H9 (cell line): ENCODE data around the gene MRPL43. TPM values are rescaled to one million over a fixed set of nuclear protein-coding genes. Genes with fewer than 3 reads are reported as not detected.

ENCODE experiments used
- DNase-seq: peaks from one replicate; pipeline ENCODE4 v3.0.0-alpha.2; 2017
- H2AFZ ChIP-seq: one replicate; pipeline ENCODE4 v1.6.1; 2013; ENCODE audit warnings: mild to moderate bottlenecking, low read length, control low read depth, moderate library complexity
- H2AK5ac ChIP-seq: 2 replicates; pipeline ENCODE4 v1.6.1; 2013; ENCODE audit warnings: low read length, control low read depth, mixed read lengths; ENCODE audit not compliant: insufficient read length
- H2BK120ac ChIP-seq: one replicate; pipeline ENCODE4 v1.6.1; 2013; ENCODE audit warnings: low read depth, mild to moderate bottlenecking, low read length, control low read depth, inconsistent platforms; ENCODE audit not compliant: poor library complexity, severe bottlenecking
- H2BK12ac ChIP-seq: 2 replicates; pipeline ENCODE4 v1.6.1; 2013; ENCODE audit warnings: low read length, control low read depth, mixed read lengths, low read depth; ENCODE audit not compliant: insufficient read length
- H2BK15ac ChIP-seq: 2 replicates; pipeline ENCODE4 v1.6.1; 2013; ENCODE audit warnings: low read depth, low read length, control low read depth
- H2BK20ac ChIP-seq: one replicate; pipeline ENCODE4 v1.6.1; 2013; ENCODE audit warnings: low read depth, mild to moderate bottlenecking, low read length, control low read depth, inconsistent platforms; ENCODE audit not compliant: poor library complexity, severe bottlenecking
- H2BK5ac ChIP-seq: 2 replicates; pipeline ENCODE4 v1.6.1; 2013; ENCODE audit warnings: low read length, control low read depth, mixed read lengths; ENCODE audit not compliant: insufficient read length
- H3K14ac ChIP-seq: 2 replicates; pipeline ENCODE4 v1.6.1; 2013; ENCODE audit warnings: low read length, control low read depth; ENCODE audit not compliant: insufficient read depth
- H3K18ac ChIP-seq: 2 replicates; pipeline ENCODE4 v1.6.1; 2013; ENCODE audit warnings: low read depth, mild to moderate bottlenecking, mixed read lengths, low read length, control low read depth; ENCODE audit not compliant: insufficient read length
- H3K23ac ChIP-seq: 2 replicates; pipeline ENCODE4 v1.6.1; 2013; ENCODE audit warnings: low read length, control low read depth, mixed read lengths, low read depth; ENCODE audit not compliant: insufficient read length
- H3K23me2 ChIP-seq: 2 replicates; pipeline ENCODE4 v1.6.1; 2013; ENCODE audit warnings: low read depth, mild to moderate bottlenecking, mixed read lengths, low read length, control low read depth; ENCODE audit not compliant: insufficient read length, poor library complexity, severe bottlenecking
- H3K27ac ChIP-seq: 2 replicates; pipeline ENCODE4 v1.5.1; 2013; ENCODE audit warnings: low read length, control low read depth, mixed read lengths, low read depth; ENCODE audit not compliant: insufficient read length
- H3K27me3 ChIP-seq: 2 replicates; pipeline ENCODE4 v1.6.1; 2013; ENCODE audit warnings: low read length, control low read depth, inconsistent platforms; ENCODE audit not compliant: insufficient read depth
- H3K4ac ChIP-seq: 2 replicates; pipeline ENCODE4 v1.6.1; 2013; ENCODE audit warnings: low read depth, mild to moderate bottlenecking, control low read depth, inconsistent platforms, low read length, moderate library complexity
- H3K4me1 ChIP-seq: 2 replicates; pipeline ENCODE4 v1.6.1; 2013; ENCODE audit warnings: low read length, control low read depth, inconsistent platforms; ENCODE audit not compliant: insufficient read depth
- H3K4me2 ChIP-seq: 2 replicates; pipeline ENCODE4 v1.6.1; 2013; ENCODE audit warnings: low read length, control low read depth, mixed read lengths; ENCODE audit not compliant: insufficient read length, insufficient read depth
- H3K56ac ChIP-seq: 2 replicates; pipeline ENCODE4 v1.6.1; 2013; ENCODE audit warnings: low read depth, mild to moderate bottlenecking, mixed read lengths, low read length, control low read depth; ENCODE audit not compliant: insufficient read length
- H3K79me1 ChIP-seq: 2 replicates; pipeline ENCODE4 v1.6.1; 2013; ENCODE audit warnings: low read depth, mild to moderate bottlenecking, moderate library complexity, low read length, control low read depth, inconsistent platforms; ENCODE audit not compliant: insufficient read depth, poor library complexity, severe bottlenecking
- H3K79me2 ChIP-seq: 2 replicates; pipeline ENCODE4 v1.6.1; 2013; ENCODE audit warnings: low read length, control low read depth, inconsistent platforms; ENCODE audit not compliant: insufficient read depth
- H3K9ac ChIP-seq: 2 replicates; pipeline ENCODE4 v1.6.1; 2013; ENCODE audit warnings: low read length, control low read depth, mixed read lengths; ENCODE audit not compliant: insufficient read length; ENCODE audit errors: extremely low read depth
- H3K9me3 ChIP-seq: one replicate; pipeline ENCODE4 v1.6.1; 2013; ENCODE audit warnings: low read depth, low read length, inconsistent platforms; ENCODE audit not compliant: control insufficient read depth
- H3T11ph ChIP-seq: one replicate; pipeline ENCODE4 v1.6.1; 2013; ENCODE audit warnings: mild to moderate bottlenecking, low read length, control low read depth, inconsistent platforms
- H4K20me1 ChIP-seq: one replicate; pipeline ENCODE4 v1.6.1; 2013; ENCODE audit not compliant: control insufficient read depth, insufficient read length, insufficient read depth
- H4K5ac ChIP-seq: 2 replicates; pipeline ENCODE4 v1.6.1; 2013; ENCODE audit warnings: low read depth, mild to moderate bottlenecking, mixed read lengths, low read length, control low read depth; ENCODE audit not compliant: insufficient read length
- H4K8ac ChIP-seq: replicated peaks from 2 replicates; pipeline ENCODE4 v1.6.1; 2013; ENCODE audit warnings: low read length, control low read depth, mixed read lengths, low read depth; ENCODE audit not compliant: insufficient read length
- H4K91ac ChIP-seq: 2 replicates; pipeline ENCODE4 v1.6.1; 2013; ENCODE audit warnings: low read depth, mild to moderate bottlenecking, moderate library complexity, mixed read lengths, low read length, control low read depth; ENCODE audit not compliant: insufficient read length
- H3K27ac Mint-ChIP-seq, 3 experiments: 2 replicates in 2 of 3; 3 replicates in 1 of 3; pipeline ENCODE4 v1.8.0; 2020 to 2021; ENCODE audit warnings: mixed read lengths in 3 of 3, mild to moderate bottlenecking in 1 of 3, moderate library complexity in 1 of 3
- H3K27me3 Mint-ChIP-seq: 2 replicates; pipeline ENCODE4 v1.8.0; 2021; ENCODE audit warnings: low read depth, mild to moderate bottlenecking, moderate library complexity, mixed read lengths
- H3K36me3 Mint-ChIP-seq, 3 experiments: 2 replicates in 2 of 3; 3 replicates in 1 of 3; pipeline ENCODE4 v1.8.0; 2020 to 2021; ENCODE audit warnings: low read depth in 3 of 3, mixed read lengths in 3 of 3; ENCODE audit not compliant: insufficient read depth in 1 of 3
- H3K4me1 Mint-ChIP-seq, 2 experiments: 2 replicates each; pipeline ENCODE4 v1.8.0; 2020; ENCODE audit warnings: mixed read lengths in 2 of 2
- H3K4me3 Mint-ChIP-seq, 2 experiments: 2 replicates in 1 of 2; 3 replicates in 1 of 2; pipeline ENCODE4 v1.8.0; 2020 to 2021; ENCODE audit warnings: mild to moderate bottlenecking in 2 of 2, mixed read lengths in 2 of 2, moderate library complexity in 1 of 2
- H3K9me3 Mint-ChIP-seq, 2 experiments: 2 replicates in 1 of 2; 3 replicates in 1 of 2; pipeline ENCODE4 v1.8.0; 2020; ENCODE audit warnings: mild to moderate bottlenecking in 2 of 2, mixed read lengths in 2 of 2, moderate library complexity in 1 of 2
- CTCF ChIP-seq: fragments of 200-600 bp; sonication (generic); conservative IDR thresholded peaks from 3 replicates; pipeline ENCODE4 v1.8.0; 2021; ENCODE audit warnings: antibody characterized with exemption, mild to moderate bottlenecking
- WGBS: extraction: QIAGEN DNeasy Blood & Tissue Kit; methylation state at CpG from one replicate; pipeline ENCODE4 v1.1.7; 2013; ENCODE audit warnings: missing lambda C conversion rate, low lambda C conversion rate, mixed read lengths; ENCODE audit not compliant: insufficient read length; ENCODE audit errors: extremely low coverage; 5-methylcytosine and 5-hydroxymethylcytosine counted together
- total RNA-seq: library from RNA; stranded (reverse); gene quantifications from 2 replicates; pipeline ENCODE4 v1.2.1, GENCODE V29; 2021

Gene MRPL43
- total RNA-seq, 1 experiment from 2014 or later, result 70.3 TPM

DNA sequence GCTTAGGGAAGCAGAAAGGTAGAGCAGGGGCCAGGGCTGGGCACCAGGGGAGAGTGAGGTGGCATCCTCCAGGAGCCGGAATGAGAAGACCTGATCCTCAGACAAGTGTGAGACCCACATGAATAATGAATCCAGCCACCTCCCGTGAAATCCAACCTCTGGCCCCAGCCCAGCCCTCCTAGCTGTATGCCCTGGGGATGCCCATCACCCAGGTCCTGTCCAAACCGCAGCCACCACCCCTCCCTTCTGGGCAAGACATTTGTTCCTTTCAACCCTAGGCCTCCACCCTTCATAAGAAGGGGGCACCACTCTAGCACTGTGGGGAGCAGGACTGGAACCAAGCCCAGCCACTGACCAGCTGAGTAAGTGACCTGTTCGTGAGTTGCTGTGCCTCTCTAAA is 33.9 kb upstream of the MRPL43 start:
- H3K27me3 ChIP-seq, result peaks cover 17% of the 10 kb centered on the region; the same call in 1 of the 2 replicates
- no peak overlapping the region for H3K18ac ChIP-seq
- no peak overlapping the region for H2BK5ac ChIP-seq

More for the DNA sequence above, 33.9 kb upstream of the MRPL43 start:
- H2BK20ac ChIP-seq, result no peak overlapping the region
- H4K5ac ChIP-seq, result no peak overlapping the region
- no peak overlapping the region for H3K27ac ChIP-seq
- no peaks in the 10 kb centered on the region for H3K4me1 ChIP-seq
- H3K4me3 Mint-ChIP-seq, result no peak overlapping the region
- no peak overlapping the region for H3K4me2 ChIP-seq
- no peak overlapping the region for H2AFZ ChIP-seq
- H3K23ac ChIP-seq, result no peak overlapping the region
- no peak overlapping the region for H3K56ac ChIP-seq
- no peak overlapping the region for H4K8ac ChIP-seq
- no peak overlapping the region for H2BK12ac ChIP-seq
- no peak overlapping the region for H3K14ac ChIP-seq
- H3K27me3 Mint-ChIP-seq, result peaks cover 59% of the 10 kb centered on the region
- no peak overlapping the region for H3K9ac ChIP-seq
- H2BK15ac ChIP-seq, result no peak overlapping the region
- H3K36me3 Mint-ChIP-seq, result no peaks in the 10 kb centered on the region
- H2AK5ac ChIP-seq, result no peak overlapping the region
- DNase-seq, result no peak
- H3K4me1 Mint-ChIP-seq, result peaks cover 9 to 19% of the 10 kb centered on the region in 2 experiments
- H3K9me3 ChIP-seq, result no peaks in the 10 kb centered on the region
- no peaks in the 10 kb centered on the region for H3K79me1 ChIP-seq
- no peak for TF ChIP-seq CTCF
- peaks cover 10% of the 10 kb centered on the region for H3K23me2 ChIP-seq
- H3K79me2 ChIP-seq, result no peaks in the 10 kb centered on the region
- no peak overlapping the region for H2BK120ac ChIP-seq
- H3K9me3 Mint-ChIP-seq, result no peaks in the 10 kb centered on the region
- no CpG with 5 or more reads among the region's 4 CpGs for WGBS
- H4K91ac ChIP-seq, result no peak overlapping the region
- H3K4ac ChIP-seq, result no peak overlapping the region
- no peak overlapping the region for H3K27ac Mint-ChIP-seq
- no peak overlapping the region for H3T11ph ChIP-seq
- H4K20me1 ChIP-seq, result no peaks in the 10 kb centered on the region
